NCI-H187 treated with DMSO at 0.1 percent for 48 hours (cell line): ENCODE measurements around the gene TMEM51.

ENCODE experiments used
- DNase-seq: peaks from one replicate; lab custom pipeline; 2025; lab: John Stamatoyannopoulos, UW

The TMEM51 gene

GRCh38 chr1:15153184-15153841 is at the start of gene TMEM51:
TMEM51 (plus strand) TSS chr1:15153747; CDS start chr1:15215088, 61,341 bp downstream.
- no peak for DNase-seq

GRCh38 chr1:15103906-15104305 is 49.6 kb upstream of the TMEM51 start:
- DNase-seq, result no peak

DNA sequence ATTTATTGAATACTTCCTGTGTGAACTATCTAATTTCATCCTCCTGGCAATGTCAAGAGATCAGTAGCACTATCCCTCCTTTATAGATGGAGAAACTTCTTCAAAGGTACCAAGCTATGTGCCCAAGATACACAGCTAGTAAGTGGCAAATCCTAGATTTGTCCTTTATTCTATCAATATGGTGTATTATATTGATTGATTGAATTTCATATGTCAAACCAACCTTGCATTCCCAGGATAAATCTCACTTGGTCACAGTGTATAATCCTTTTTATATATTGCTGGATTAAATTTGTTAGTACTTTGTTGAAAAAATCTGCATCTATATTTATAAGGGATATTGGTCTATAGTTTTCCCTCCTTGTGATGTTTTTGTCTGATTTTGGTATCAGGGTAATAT is 48.8 kb upstream of the TMEM51 start:
- no peak for DNase-seq

DNA sequence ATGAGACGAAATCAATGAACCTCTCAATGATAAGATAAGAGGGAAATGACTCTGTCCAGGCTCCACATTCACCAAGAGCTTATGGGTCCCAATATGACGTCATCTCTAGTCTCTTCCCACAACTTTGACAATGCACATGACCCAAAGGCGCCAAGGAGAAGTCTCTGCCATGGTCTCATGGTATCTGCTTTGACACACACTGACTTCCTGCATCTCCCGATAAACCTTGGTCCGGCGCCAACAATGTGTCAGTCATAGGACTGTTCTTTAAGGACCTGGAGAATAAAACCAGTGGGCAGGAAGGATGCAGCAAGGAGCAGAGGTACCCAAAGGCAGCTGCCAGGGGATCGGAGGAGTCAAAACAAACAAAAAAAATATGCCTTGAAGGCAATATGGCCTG is 46.9 kb upstream of the TMEM51 start:
- no peak for DNase-seq

- no peak for DNase-seq
Measured at GRCh38 chr1:15107058-15107687, 46.4 kb upstream of the TMEM51 start.

DNA sequence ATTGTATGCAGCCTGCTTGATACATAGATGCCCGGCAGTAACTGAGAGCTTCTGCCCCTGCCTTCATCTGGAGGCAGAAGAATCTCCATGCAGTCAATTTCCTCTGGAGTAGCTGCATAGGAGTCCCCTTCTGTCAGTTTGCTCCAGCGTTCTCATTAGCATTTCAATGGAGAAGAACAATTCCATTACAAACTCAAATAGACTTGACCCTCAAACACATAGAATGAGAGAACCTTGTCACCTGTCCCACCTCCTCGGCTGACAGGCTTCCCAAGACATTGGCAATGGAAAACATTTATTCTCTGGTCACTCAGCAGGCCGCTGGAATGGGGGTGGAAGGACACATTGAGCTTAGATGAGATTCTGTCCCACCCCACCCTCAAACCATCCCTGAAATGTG is 45.6 kb upstream of the TMEM51 start:
- DNase-seq, result no peak

DNA sequence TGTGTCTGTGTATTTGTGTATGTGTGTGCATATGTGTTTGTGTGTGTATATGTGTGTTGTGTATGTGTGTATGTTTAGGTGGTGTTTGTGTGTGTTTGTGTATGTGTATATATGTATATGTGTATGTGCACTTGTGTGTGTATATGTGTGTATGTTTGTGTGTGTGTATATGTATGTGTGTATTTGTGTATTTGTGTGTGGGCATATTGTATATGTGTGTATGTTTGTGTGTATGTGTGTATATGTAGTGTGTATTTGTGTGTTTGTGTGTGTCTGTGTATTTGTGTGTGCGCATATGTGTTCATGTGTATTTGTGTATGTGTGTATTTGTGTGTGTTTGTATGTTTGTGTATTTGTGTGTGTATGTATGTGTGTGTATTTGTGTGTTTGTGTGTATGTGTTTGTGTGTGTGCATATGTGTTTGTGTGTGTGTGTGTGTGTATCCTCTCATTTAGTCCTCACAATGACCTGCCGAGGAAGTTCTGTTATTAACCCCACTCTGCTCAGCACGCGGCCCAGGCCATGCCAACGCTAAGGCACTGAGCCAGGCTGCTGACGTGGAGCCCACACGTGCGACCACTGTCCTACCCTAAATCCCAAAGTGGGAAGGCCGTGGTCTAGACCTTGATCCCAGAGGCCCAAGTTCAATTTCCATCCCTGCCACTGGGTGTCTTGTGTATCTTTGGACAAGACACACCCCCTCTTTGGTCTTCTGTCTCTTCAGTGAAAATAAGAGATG is 43.2 kb upstream of the TMEM51 start:
- DNase-seq, result no peak

- no peak for DNase-seq
Measured at GRCh38 chr1:15110867-15111230, 42.7 kb upstream of the TMEM51 start.

- DNase-seq, result no peak
Measured at GRCh38 chr1:15113146-15113545, 40.4 kb upstream of the TMEM51 start.

DNA sequence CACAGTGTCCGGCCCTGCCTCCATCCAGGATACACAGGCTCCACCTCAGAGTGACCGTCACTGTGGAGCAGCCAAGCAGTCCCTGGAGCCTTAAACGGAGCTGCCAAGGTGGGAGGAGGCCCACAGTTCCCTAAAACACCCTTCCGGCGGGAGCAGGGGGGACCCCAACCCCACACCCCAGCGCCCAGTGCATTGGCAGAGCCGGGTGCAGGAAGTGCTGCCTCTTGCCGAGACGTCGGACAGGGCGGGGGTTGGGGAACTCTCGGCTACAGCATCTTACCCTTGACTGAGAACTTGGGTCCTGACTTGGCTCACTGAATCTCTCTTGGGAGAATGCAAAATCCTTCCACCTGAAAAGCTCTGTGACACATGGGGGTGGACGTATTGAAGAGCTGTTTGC is 38.7 kb upstream of the TMEM51 start:
- DNase-seq, result no peak

- no peak for DNase-seq
Measured at GRCh38 chr1:15115542-15116330, 37.8 kb upstream of the TMEM51 start.

DNA sequence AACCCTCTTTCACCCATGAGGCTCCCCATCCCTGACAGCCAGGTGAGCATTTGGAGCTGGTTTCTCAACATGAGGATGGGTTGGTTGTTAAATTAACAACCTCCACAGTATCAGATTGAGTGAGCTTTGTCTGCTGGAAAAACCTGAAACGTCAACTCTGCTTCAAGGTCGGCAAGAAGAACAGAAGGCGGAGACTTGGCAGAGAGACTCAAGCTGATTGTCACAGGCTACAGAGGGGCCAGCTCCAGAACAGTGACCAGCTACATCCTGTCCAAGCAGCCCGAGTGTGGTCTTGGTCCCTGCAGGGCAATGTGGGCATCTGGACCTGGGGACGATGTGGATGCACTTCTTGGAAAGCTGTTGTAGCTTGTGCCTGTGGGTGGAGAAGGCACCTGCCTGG is 36.6 kb upstream of the TMEM51 start:
- no peak for DNase-seq

DNA sequence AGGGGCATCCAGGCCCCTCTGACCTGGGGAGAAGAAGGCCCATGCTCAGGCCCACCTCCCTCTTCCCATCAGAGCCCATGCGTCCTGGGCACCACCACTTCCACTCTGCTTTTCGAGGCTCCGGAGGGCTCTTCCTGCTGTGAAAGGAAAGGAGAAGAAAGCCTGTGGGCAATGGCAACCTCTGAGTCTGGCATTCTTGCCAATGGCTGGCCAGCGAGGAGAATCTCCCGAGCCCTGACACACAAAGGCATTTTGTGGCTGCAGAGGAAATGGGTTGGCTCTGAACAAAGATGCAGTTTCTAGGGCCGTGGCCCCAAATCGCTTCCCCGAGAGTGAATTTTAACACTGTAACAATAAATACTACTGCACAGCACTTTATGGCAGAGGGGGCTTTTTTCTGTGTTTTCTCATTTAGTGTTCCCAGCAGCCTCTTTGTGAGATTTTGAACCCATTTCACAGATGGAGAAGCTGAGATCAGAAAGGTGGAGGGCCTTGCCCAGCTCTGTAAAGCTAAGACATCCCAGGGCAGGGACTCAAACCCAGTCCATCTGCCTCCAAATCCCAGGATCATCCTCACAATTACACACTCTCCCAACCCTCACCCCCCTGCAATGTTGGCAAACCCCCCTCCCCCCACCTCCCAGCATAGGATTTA is 35.7 kb upstream of the TMEM51 start:
- DNase-seq, result no peak

DNA sequence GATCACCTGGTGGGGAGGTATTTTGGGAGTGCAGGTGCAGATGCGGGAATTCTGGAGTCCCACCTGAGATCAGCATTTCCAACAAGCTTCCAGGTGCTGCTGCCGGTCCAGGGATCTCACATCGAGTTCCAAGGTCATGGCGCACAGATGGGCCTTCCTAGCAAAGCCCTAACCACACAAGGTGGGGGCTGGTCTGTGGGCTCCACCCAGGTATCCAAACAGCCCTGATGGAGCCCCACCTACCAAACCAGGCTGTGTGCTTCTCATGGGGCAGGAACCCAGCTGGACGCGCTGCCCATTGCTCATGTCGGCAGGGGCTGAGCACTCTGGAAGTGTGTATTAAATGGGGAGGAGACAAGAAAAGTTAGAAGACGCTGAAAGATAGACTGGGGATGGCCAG is 35.0 kb upstream of the TMEM51 start:
- DNase-seq, result no peak

GRCh38 chr1:15120251-15120945 is 33.1 kb upstream of the TMEM51 start:
- no peak for DNase-seq

DNA sequence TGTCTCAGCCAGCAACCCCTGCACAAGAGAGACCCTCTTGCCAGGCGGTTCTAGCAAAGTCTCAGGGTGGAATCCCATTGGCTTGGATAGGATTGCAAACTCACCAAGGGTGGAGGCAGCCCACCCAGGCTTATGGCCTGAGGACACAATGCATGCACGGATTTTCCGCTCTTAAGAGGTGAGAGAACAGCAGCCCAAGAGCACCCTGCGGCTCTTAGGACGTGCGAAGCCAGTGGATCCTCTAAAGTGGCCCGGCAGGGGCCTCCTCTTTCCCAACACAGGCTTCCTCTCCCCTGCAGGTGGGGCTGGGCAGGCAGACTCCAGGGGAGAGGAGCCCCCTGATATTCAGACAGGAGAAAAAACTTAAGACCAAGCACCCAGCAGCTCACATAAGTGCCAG is 31.2 kb upstream of the TMEM51 start:
- no peak for DNase-seq

DNA sequence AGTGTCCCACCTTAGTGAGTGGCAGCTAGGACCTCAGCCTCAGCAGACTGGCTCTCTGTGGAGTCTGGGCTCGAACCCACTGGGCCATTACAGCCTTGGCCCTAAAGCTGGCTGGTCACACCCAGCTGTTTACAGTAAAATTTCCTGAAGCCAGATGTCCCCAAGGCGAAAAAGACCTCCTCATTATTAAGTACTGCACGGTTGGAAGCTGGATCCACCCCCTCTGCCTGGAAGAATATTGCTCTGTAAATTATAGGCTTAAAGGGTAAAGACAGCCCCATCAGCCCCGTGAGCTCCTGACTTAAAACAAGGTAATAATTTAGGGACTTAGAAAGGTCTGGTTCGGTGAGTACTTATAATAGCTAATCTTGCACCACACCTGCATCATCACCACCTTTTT is 30.3 kb upstream of the TMEM51 start:
- DNase-seq, result no peak

DNA sequence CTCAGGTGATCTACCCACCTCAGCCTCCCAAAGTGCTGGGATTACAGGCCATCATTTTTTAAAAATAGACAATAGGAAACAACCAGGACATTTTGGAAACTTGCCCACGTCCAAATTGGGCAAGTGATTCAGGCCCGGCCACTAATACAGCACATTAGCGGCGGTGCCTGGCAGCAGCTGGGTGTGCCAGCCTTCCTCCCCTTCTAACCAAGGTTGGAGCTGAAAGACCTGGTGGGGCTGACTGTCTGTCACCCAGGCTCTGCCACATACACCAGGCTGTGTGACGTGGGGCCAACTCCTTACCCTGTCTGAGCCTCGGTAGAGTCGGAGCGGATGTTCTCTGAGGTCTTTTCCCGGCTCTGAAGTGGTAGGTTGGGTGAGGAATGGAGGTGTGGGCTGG is 29.6 kb upstream of the TMEM51 start:
- no peak for DNase-seq

DNA sequence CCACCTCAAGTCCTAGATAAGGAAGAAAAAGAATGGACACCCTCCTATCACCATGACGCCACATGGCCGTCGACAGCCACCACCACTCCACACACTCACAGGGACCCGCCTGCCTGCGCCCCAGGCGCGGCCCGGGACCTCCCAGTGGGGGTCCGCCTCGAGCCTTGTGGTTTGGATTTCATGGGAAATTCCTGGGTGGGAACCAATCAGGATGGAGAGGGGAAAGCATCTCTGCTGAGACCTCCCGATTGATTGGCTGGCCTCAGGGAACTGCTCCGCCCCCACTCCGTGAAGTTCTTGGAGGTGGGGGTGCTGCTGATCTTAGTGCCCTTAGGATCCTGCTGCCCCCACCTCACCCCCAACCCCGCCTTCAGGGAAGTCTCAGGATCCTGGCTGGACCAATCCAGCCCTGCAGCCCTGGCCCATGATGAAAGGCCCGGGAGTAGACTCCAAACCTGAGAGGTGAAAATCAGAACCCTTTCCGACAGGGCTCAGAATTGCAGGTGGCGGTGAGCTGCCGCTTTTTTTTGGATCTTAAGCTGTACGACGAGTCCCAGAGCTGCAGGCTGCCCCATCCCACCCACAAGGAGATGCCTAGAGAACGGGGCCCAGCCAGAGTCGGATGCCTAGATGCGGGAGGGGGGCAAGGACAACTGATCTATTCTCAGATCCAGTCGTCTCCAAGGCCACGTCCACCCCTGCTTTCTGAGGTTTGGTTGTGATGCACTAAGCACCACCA is 29.0 kb upstream of the TMEM51 start:
- DNase-seq, result no peak

- no peak for DNase-seq
Measured at GRCh38 chr1:15125101-15125745, 28.3 kb upstream of the TMEM51 start.
